ENCODE results near the gene BRD3. TPM values are rescaled to one million over a fixed set of nuclear protein-coding genes. Genes with fewer than 3 reads are reported as not detected.

The BRD3 gene
- total RNA-seq, 2 experiments from 2014 or later, result 32.7 to 37.7 TPM

DNA sequence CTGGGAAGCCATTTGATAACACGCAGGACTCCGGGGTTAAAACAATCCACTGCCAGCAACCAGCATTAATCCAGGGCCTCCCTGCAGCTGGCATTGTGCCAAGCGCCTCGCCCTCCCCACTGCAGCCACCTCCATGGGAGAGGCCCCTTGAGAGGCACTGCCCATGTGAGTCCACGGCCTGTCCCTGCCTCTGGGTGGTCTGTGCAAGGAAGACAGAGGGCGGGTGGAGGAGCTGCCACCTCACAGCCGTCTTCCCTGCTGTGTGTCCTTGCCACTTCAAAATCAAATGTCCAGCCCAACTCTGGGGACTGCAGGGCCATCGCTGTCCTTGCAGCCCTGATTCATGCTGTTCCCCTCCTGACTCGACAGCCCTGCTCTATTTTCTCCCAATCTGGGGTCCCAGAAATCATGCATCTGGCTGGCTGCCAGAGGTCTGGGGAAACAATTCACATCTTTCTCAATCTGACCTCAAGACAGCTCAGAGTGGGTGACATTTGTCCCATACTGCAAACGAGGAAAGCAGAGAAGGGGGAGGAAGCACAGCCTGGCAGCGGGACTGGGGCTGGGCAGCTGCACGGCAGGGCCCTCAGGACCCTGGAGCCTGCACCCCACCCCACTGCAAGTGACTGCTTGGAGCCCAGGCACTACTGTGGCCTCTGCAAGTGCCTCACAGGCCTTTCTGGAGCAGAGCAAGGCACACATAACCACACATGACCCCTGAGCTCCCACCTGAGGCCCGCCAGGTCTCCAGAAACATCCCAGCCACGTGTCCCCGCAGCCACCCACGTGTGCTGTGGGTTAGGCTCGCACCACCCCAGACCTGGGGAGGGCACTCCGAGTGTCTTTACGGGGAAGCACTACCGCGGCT, 26.8 kb downstream of the BRD3 start:
- DNase-seq (no peak), ATAC-seq (no peak)
- Mint-ChIP-seq H3K36me3 (ENCODE audit: low read depth) (peaks cover 38% of the 10 kb centered on the region), H3K4me3 (no peak overlapping the region), H3K4me1 (ENCODE audit: low read depth) (no peaks in the 10 kb centered on the region), H3K27ac (no peak overlapping the region), H3K27me3 (no peaks in the 10 kb centered on the region), H3K9me3 (peaks cover 9% of the 10 kb centered on the region)
- POLR2A ChIA-PET, result interaction anchor here (0.9 kb wide), 1 partner anchor 10 kb away, joined by 3 read pairs; no protein-coding TSS in a partner anchor
- intact Hi-C loops (cut with micrococcal nuclease), result no loop called here
- CTCF ChIA-PET, result no interaction called here
- TF ChIP-seq, protein P1, sequence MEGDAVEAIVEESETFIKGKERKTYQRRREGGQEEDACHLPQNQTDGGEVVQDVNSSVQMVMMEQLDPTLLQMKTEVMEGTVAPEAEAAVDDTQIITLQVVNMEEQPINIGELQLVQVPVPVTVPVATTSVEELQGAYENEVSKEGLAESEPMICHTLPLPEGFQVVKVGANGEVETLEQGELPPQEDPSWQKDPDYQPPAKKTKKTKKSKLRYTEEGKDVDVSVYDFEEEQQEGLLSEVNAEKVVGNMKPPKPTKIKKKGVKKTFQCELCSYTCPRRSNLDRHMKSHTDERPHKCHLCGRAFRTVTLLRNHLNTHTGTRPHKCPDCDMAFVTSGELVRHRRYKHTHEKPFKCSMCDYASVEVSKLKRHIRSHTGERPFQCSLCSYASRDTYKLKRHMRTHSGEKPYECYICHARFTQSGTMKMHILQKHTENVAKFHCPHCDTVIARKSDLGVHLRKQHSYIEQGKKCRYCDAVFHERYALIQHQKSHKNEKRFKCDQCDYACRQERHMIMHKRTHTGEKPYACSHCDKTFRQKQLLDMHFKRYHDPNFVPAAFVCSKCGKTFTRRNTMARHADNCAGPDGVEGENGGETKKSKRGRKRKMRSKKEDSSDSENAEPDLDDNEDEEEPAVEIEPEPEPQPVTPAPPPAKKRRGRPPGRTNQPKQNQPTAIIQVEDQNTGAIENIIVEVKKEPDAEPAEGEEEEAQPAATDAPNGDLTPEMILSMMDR (IDR thresholded peaks at IDR 0.05), result no peak

DNA sequence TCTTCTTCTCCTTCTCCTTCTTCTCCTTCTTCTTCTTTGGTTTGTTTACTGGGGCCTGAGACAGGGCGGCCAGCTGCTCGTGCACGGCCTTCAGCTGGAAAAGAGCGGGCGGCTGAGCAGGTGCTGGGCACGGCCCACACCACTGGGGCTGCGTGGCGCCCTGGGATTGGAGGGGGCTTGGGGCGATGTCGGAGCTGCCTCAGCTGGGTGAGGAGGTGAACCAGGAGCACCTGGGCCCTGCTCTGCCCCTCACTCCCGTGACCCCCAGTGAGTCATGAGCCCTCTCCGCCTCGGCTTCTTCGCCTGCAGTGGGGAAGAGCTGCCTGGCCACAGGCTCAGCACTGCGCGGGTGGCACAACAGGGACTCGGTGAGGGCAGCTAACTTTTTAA, 27.7 kb downstream of the BRD3 start:
- intact Hi-C loops (cut with micrococcal nuclease), result no loop called here
- TF ChIP-seq, protein P1 (IDR thresholded peaks at IDR 0.05), result no peak
- no peak overlapping the region for H3K4me3 Mint-ChIP-seq
- DNase-seq (no peak), ATAC-seq (no peak)
- H3K27me3 Mint-ChIP-seq, result no peaks in the 10 kb centered on the region
- POLR2A ChIA-PET, result no interaction called here
- CTCF ChIA-PET, result no interaction called here
- H3K36me3 Mint-ChIP-seq (ENCODE audit: low read depth), result peaks cover 38% of the 10 kb centered on the region
- no peaks in the 10 kb centered on the region for H3K4me1 Mint-ChIP-seq (ENCODE audit: low read depth)
- H3K9me3 Mint-ChIP-seq, result peaks cover 9% of the 10 kb centered on the region
- no peak overlapping the region for H3K27ac Mint-ChIP-seq

DNA sequence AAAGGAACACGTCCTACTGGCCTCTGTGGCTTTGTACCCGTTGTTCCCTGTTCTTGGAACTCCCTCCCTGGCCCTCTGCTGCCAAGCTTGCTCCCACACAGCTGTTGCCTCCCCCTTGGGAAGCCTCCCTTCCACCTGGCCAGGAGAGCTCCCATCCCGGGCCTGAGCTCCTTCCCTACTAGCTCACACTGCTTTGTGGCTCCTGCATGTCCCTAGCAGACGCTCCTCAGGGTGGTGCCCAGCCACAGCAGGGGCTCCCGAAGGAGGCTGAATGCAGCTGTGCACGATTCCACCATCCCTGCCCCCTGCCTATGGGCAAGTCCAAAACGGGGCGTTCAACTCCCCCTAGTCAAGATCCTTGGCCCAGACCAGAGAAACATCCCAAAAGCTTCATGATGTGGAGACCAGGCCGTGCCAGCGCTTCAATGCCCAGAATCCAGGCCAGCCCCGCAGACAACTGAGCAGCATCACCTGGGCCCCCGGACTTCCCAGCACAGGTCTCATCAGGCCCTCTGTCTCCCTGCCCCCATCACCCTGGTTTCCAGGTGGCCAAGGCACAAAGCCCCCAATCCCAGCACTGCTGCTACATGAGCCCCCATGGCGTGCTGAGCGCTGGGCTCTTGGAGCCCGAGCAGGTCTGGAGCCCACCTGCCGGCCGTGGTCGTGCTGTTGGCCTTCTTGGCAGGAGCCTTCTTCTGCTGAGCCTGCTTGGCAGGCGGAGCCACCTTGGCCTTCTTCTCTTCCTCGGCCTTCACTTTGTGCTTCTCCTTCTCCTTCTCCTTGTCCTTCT, 28.2 kb downstream of the BRD3 start:
- peaks cover 9% of the 10 kb centered on the region for H3K9me3 Mint-ChIP-seq
- H3K4me3 Mint-ChIP-seq, result no peak overlapping the region
- no peak for DNase-seq
- peaks cover 38% of the 10 kb centered on the region for H3K36me3 Mint-ChIP-seq (ENCODE audit: low read depth)
- H3K27me3 Mint-ChIP-seq, result no peaks in the 10 kb centered on the region
- ChIA-PET CTCF (interaction anchor here (0.6 kb wide), 1 partner anchor 12 kb away, joined by 3 read pairs; no protein-coding TSS in a partner anchor), POLR2A (no interaction called here)
- ATAC-seq, result no peak
- TF ChIP-seq, protein P1 (IDR thresholded peaks at IDR 0.05), result no peak
- intact Hi-C loops (cut with micrococcal nuclease), result no loop called here
- H3K4me1 Mint-ChIP-seq (ENCODE audit: low read depth), result no peaks in the 10 kb centered on the region
- H3K27ac Mint-ChIP-seq, result no peak overlapping the region

DNA sequence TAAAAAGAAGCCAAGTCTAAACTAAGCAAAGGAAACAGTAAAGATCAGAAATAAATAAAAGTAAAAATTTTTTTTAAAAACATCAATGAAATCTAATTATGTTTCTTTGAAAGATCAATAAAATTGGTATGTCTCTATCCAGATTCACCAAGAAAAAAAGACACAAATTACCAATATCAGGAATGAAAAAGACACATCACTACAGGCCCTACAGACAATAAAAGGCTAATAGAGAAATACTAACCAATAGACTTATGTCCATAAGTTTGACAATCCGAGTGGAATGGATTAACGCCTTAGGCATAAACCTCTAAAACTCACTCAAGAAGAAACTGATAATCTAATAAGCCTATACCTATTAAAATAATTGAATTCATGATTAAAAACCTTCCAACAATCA, 30.2 kb downstream of the BRD3 start:
- CTCF ChIA-PET, result no interaction called here
- H3K9me3 Mint-ChIP-seq, result peaks cover 9% of the 10 kb centered on the region
- POLR2A ChIA-PET, result no interaction called here
- DNase-seq (no peak), ATAC-seq (no peak)
- no peaks in the 10 kb centered on the region for H3K4me1 Mint-ChIP-seq (ENCODE audit: low read depth)
- H3K27ac Mint-ChIP-seq, result no peak overlapping the region
- TF ChIP-seq, protein P1 (IDR thresholded peaks at IDR 0.05), result no peak
- H3K4me3 Mint-ChIP-seq, result no peak overlapping the region
- intact Hi-C loops (cut with micrococcal nuclease), result no loop called here
- no peaks in the 10 kb centered on the region for H3K27me3 Mint-ChIP-seq
- H3K36me3 Mint-ChIP-seq (ENCODE audit: low read depth), result peaks cover 46% of the 10 kb centered on the region

DNA sequence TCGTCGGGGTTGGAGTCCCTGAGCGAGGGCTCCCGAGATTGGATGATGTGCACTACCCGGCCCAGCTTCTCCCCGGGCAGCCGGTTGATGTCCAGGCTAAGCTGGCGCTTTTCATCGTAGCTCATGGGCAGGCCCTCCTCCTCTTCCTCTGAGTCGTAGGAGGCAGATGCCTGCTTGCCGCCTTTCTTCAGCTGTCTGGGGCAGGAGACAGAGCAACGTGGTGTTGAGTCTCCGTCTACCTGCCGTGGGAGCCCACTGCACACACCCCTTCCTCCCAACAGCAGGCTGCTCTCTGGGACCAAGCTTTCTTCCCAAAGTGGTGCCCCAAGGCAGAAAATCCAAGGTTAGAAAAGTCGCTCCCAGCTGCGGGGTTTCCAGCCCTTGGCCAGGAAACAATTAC, 31.7 kb downstream of the BRD3 start:
- Mint-ChIP-seq H3K27ac (no peak overlapping the region), H3K9me3 (peaks cover 9% of the 10 kb centered on the region), H3K4me3 (no peak overlapping the region), H3K36me3 (ENCODE audit: low read depth) (peaks cover 44% of the 10 kb centered on the region), H3K4me1 (ENCODE audit: low read depth) (no peaks in the 10 kb centered on the region), H3K27me3 (no peaks in the 10 kb centered on the region)
- CTCF ChIA-PET, result no interaction called here
- intact Hi-C loops (cut with micrococcal nuclease), result no loop called here
- DNase-seq (no peak), ATAC-seq (no peak)
- POLR2A ChIA-PET, result interaction anchor here (1.1 kb wide), 1 partner anchor 10 kb away, joined by 3 read pairs; no protein-coding TSS in a partner anchor
- TF ChIP-seq, protein P1 (IDR thresholded peaks at IDR 0.05), result no peak

Data from activated CD8-positive, alpha-beta T cell treated with anti-CD3 and anti-CD28 coated beads for 36 hours (primary cell).